Stimulated activated CD4-positive, alpha-beta T cell treated with anti-CD3 and anti-CD28 coated beads, Interleukin-2, amount 100 ng/mL, for 24 hours (primary cell): Measurements from ENCODE around the gene PTPRA.

Experiments
- DNase-seq, 2 donors: peaks; one replicate each; pipeline ENCODE4 v3.0.0-alpha.2; 2020

Gene PTPRA

GRCh38 chr20:3081641-3082040, 208.4 kb downstream of the PTPRA start:
- no peak for DNase-seq

- peak in 1 of 2 donors; percentile 18 for DNase-seq
Observed at GRCh38 chr20:3082306-3082951, 209.1 kb downstream of the PTPRA start.

GRCh38 chr20:3082955-3083952, 210.0 kb downstream of the PTPRA start:
- DNase-seq = peak in 1 of 2 donors; percentile 14

DNA sequence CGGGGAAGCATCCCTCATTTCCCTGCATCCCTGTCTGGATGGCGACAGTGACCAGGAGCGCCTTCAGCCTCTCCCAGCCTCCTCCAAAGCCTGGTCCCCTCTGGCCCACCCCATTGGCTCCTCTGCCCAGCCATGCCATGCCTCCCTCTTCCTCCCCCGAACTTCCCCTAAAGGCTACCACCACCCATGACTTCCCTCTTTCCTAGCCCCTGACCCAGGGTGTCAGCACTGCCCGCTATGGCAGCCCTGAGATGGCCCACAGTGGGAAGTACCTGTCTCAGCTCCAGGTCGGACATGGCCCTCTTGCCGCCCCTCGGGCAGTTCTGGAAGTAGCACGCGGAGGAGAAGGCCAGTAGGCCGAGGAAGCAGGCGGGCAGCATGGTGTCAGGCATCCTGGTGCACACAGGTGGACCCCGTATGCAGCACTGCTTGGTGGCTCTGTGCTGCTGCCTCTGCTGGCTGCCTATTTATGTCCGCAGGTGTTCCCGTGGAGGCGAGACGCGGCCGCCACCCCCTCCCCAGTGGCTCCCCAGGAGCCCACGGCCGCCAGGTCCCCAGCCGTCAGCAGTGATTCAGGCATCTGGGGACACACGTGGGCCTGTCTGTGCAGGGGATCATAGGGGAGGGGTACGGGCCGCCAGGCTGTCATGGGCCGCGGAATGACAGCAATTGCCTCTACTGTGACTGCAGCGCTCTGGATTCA, 211.2 kb downstream of the PTPRA start, which contains the start of gene AVP:
TSS of gene AVP (minus strand) at position 442 of the 703 bp plus-strand sequence. CDS start at position 392, 50 bp downstream.
- no peak for DNase-seq

- no peak for DNase-seq
Observed at GRCh38 chr20:3084986-3085360, 211.7 kb downstream of the PTPRA start.

DNA sequence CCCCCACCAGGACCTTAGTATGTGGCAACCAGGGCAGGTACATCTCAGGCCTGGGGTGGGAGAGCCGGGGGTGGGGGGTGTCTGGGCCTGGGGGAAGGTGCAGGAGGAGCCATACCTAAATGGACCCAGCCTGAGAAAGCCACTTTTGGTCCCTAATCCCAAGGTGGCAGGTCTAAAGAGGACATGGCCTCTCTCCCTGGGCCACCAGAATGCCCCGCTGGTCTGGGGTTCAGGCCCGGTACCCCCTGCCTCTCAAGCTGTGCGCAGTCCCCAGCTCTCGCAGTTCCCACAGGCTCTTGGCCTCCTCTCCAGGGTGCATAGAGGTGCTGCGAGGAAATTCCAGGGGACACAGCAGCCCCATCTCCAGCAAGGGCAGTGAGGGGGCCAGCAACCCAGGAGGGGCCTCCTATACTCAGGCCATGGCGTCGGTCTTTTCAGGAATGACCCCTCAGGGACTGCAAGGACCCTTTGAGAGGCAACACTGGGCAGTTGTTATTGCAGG, 212.3 kb downstream of the PTPRA start:
- DNase-seq = no peak

GRCh38 chr20:3088031-3088430, 214.8 kb downstream of the PTPRA start:
- no peak for DNase-seq
